GM11168 (cell line): ENCODE data around the gene CTAGE6.
"Not testable (repeated sequence)": the region's sequence is repeated elsewhere in the genome, so short reads cannot be mapped to it uniquely, and the experiment has no call there.

Experiments
- in situ Hi-C: fragments of 300-500 bp; cut with MboI; formaldehyde crosslinking; loops from one replicate; pipeline ENCODE4 v1.12.0; 2022; ENCODE audit warnings: low sequenced_read_pairs; ENCODE audit not compliant: unreplicated experiment

Gene CTAGE6

DNA sequence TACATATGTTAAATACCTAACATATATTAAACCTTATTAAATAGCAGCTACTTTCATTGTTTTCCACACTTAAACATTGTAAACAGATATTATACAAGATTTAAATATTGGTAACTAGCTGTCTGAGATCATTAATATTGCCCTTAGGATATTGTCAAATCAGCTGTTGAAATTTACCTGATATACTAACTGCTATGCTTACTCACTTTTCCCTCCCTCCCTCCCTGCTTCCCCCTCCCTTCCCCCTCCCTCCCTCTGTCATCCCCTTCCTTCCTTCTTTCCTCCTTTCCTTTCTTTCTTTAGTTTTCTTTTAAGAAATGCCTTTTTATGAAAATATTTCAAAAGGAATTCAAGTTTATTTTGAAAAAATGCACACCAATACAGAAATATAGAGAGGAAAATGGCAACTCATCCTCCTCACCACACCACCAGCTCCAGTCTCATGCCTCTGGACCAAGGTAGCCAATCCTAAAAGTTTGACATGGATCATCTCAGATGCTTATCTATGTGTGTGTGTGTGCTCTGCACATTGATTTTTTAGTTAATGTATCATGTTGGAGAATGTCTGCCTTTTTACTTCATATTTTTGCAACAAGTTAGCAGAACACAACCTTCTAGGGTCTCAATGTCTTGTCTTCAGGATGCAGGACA is 41.8 kb downstream of the CTAGE6 start:
- in situ Hi-C loops: not testable (repeated sequence)

DNA sequence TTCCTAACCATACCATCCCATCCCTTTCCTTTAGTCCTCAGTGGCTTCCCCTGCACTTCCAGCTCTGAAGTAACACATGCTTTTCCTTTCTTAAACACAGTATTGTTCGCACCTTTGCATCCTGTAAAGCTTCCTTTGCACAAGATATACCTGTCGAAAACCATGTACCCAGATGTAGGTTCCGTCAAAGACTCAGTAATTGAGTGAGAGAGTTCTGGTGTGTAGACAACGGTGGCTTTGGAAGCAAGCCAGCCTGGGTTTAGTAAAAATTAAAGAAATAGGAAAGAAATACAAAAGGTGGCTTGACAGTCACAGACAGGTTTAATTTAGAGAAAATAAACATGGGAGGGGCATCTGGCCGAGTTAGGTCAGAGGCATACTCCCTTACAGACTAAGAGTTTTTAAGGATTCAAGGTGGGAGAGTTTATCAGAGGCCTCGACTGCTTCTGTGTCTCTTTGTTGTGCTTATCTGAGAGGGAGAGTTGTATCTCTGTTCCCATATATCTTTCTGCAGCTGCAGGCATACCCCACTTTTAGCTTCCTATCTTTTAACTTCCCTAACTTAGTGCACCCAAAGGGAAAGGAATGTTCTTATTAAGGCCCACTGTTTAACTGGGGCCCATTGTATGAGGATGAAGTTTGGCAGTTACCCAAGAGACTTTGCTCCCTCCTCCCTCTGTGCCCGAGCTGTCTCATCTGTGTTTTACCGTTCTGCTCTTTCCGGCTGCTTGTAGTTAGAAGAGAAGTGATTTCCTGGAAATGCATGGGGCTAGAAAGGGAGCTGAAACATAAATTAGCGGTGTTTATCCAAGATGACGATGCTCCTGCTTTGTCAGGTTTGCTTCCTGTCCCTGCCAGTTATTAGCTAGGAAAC is 42.7 kb downstream of the CTAGE6 start:
- in situ Hi-C loops: not testable (repeated sequence)

- in situ Hi-C loops: not testable (repeated sequence)
Observed at GRCh38 chr7:143712381-143712780, 45.1 kb downstream of the CTAGE6 start.

DNA sequence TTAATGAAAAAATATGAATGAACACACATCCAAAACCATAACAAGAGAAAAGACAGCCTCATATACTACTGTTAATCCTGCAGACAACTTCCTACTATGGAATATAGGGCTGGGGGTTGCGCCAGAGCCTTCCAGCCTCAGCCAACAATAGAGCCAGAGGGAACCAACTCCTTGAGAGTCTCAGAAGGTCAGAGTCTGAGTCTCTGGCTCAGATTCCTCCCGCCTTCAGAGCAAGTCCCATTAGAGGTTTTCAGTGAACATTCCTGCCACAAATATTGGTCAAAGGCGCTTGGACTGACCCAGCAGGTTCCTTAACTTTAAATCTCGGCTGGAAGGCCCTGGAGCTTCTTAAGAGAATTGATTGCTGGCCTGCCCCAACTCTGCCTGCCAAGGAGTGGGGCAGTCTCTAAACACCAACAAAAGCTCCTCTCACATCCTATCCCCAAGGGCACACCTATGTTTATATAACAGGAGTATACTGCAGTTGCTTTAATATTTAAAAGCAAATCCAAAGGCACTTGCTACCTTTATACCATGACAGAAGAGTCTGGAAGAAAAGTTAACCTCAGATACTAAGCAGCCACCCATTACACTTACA is 45.7 kb downstream of the CTAGE6 start:
- in situ Hi-C loops: not testable (repeated sequence)

GRCh38 chr7:143709895-143710294 is 47.6 kb downstream of the CTAGE6 start:
- in situ Hi-C loops: not testable (repeated sequence)
